ENCODE data around the gene RRM1. TPM values are rescaled to one million over a fixed set of nuclear protein-coding genes. Genes with fewer than 3 reads are reported as not detected.

RRM1 gene
- polyA plus RNA-seq, 3 donors from 2014 or later = 18.8 to 26.2 (median 25.9) TPM

GRCh38 chr11:4065086-4065485 is 29.5 kb upstream of the RRM1 start:
- peak overlapping the region in 5 of 6 donors; percentile 21 to 82 (median 37) for H3K27ac Mint-ChIP-seq
- peaks cover 56 to 70% of the 10 kb centered on the region in 2 donors for H3K4me1 Mint-ChIP-seq
- H3K9me3 Mint-ChIP-seq = no peaks in the 10 kb centered on the region
- peaks cover 2 to 14% (median 4%) of the 10 kb centered on the region in 3 donors for H3K36me3 Mint-ChIP-seq
- no peak overlapping the region for H3K4me3 Mint-ChIP-seq
- no peak for DNase-seq
- peaks cover 0 to 1% (median 0%) of the 10 kb centered on the region in 3 donors for H3K27me3 Mint-ChIP-seq (ENCODE audit: low read depth in 3 of 3)

GRCh38 chr11:4065601-4066377 is 28.8 kb upstream of the RRM1 start:
- Mint-ChIP-seq H3K27ac (peak overlapping the region; percentile 21 to 82 (median 38)), H3K4me1 (peaks cover 58 to 77% of the 10 kb centered on the region in 2 donors), H3K27me3 (ENCODE audit: low read depth in 3 of 3) (peaks cover 0 to 1% (median 0%) of the 10 kb centered on the region in 3 donors), H3K9me3 (no peaks in the 10 kb centered on the region), H3K36me3 (peaks cover 0 to 12% (median 4%) of the 10 kb centered on the region in 3 donors), H3K4me3 (peak overlapping the region in 1 of 5 donors; percentile 6)
- no peak for DNase-seq

DNA sequence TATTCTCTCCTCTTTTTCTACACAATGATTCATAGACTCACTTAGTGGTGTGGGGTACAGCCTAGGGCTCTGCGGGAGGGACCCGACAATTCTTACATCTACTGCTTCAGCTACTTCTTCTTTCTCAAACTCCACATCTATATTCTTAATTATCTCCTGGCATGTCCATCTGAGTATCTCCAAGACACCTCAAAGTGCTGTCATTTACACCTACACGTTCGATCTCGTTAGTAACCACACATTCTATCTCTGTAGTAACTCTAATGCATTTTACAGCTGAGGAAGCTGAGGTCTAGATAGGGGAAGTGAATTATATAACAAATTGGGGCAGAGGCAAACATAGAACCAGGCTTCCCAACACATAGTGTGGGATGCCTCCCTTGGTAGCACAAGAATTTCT is 27.7 kb upstream of the RRM1 start:
- Mint-ChIP-seq H3K4me3 (peak overlapping the region in 3 of 5 donors; percentile 1 to 8 (median 1)), H3K4me1 (peaks cover 60 to 76% of the 10 kb centered on the region in 2 donors), H3K36me3 (peaks cover 0 to 7% (median 0%) of the 10 kb centered on the region in 3 donors), H3K9me3 (no peaks in the 10 kb centered on the region), H3K27ac (peak overlapping the region; percentile 19 to 71 (median 38)), H3K27me3 (ENCODE audit: low read depth in 3 of 3) (peaks cover 0 to 2% (median 0%) of the 10 kb centered on the region in 3 donors)
- no peak for DNase-seq

GRCh38 chr11:4068962-4069361 is 25.6 kb upstream of the RRM1 start:
- DNase-seq = no peak
- H3K4me1 Mint-ChIP-seq = peaks cover 71 to 93% of the 10 kb centered on the region in 2 donors
- no peaks in the 10 kb centered on the region for H3K9me3 Mint-ChIP-seq
- no peak overlapping the region for H3K4me3 Mint-ChIP-seq
- peaks cover 0 to 15% (median 2%) of the 10 kb centered on the region in 3 donors for H3K36me3 Mint-ChIP-seq
- H3K27me3 Mint-ChIP-seq (ENCODE audit: low read depth in 3 of 3) = peaks cover 0 to 3% (median 2%) of the 10 kb centered on the region in 3 donors
- H3K27ac Mint-ChIP-seq = peak overlapping the region; percentile 25 to 86 (median 76)

- H3K9me3 Mint-ChIP-seq = no peaks in the 10 kb centered on the region
- H3K4me3 Mint-ChIP-seq = no peak overlapping the region
- H3K27ac Mint-ChIP-seq = peak overlapping the region in 4 of 6 donors; percentile 38 to 67 (median 56)
- no peak for DNase-seq
- H3K27me3 Mint-ChIP-seq (ENCODE audit: low read depth in 3 of 3) = peaks cover 0 to 7% (median 3%) of the 10 kb centered on the region in 3 donors
- peaks cover 50 to 73% of the 10 kb centered on the region in 2 donors for H3K4me1 Mint-ChIP-seq
- H3K36me3 Mint-ChIP-seq = peaks cover 0 to 20% (median 7%) of the 10 kb centered on the region in 3 donors
Observed at GRCh38 chr11:4071325-4071724, 23.3 kb upstream of the RRM1 start.

- Mint-ChIP-seq H3K27ac (peak overlapping the region; percentile 38 to 86 (median 58)), H3K36me3 (peaks cover 0 to 20% (median 7%) of the 10 kb centered on the region in 3 donors), H3K27me3 (ENCODE audit: low read depth in 3 of 3) (peaks cover 0 to 7% (median 3%) of the 10 kb centered on the region in 3 donors), H3K9me3 (no peaks in the 10 kb centered on the region), H3K4me1 (peaks cover 45 to 72% of the 10 kb centered on the region in 2 donors), H3K4me3 (no peak overlapping the region)
- DNase-seq = no peak
Observed at GRCh38 chr11:4071914-4072313, 22.7 kb upstream of the RRM1 start.

DNA sequence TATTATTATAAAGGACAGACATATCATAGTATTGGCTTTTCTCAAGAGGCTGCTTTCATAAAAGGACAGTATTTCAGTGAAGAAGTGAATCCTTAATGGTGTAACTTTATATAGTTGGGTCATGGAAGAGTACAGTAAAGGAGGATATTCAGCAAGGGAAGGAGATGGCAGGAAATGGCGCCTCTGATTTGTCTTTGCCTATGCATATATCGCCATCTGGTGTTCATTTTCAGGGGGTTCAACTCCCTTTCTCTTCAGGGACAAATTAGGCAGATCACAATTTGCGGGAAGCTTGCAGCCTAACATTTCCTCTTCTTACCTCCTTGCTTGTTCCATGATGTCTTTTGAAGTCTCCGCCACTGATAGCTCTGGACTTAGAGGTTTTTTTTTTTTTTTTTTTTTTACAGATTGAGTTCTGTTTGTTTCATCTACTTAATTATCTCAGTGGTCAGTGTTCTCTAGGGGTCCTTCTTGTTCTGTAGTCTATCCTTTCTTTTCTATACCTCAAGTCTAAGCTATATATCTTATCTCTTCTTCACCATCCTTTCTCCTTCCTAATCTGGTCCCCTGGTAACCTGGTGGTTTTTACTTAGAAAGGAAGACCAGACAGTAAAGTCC is 21.8 kb upstream of the RRM1 start:
- H3K27me3 Mint-ChIP-seq (ENCODE audit: low read depth in 3 of 3) = peaks cover 0 to 7% (median 3%) of the 10 kb centered on the region in 3 donors
- peaks cover 36 to 67% of the 10 kb centered on the region in 2 donors for H3K4me1 Mint-ChIP-seq
- peak; percentile 68 to 74 (median 74) for DNase-seq
- peaks cover 0 to 20% (median 7%) of the 10 kb centered on the region in 3 donors for H3K36me3 Mint-ChIP-seq
- peak overlapping the region; percentile 28 to 86 (median 45) for H3K27ac Mint-ChIP-seq
- no peak overlapping the region for H3K4me3 Mint-ChIP-seq
- no peaks in the 10 kb centered on the region for H3K9me3 Mint-ChIP-seq

DNA sequence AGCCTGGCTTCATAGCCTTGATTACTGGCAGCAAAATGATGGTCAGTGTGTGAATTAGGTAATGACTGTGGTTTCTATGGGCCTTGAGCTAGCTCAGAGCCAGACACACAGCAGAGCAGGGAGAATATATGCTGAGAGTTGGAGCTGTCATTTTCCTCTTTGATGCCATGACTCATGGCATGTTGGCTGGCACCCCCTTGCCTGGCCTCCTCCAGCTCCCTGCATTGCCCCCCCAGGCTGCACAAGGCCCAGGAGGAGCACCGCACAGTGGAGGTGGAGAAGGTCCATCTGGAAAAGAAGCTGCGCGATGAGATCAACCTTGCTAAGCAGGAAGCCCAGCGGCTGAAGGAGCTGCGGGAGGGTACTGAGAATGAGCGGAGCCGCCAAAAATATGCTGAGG is 20.3 kb upstream of the RRM1 start:
- Mint-ChIP-seq H3K4me3 (no peak overlapping the region), H3K9me3 (no peaks in the 10 kb centered on the region), H3K36me3 (peaks cover 0 to 20% (median 7%) of the 10 kb centered on the region in 3 donors), H3K4me1 (peaks cover 28 to 60% of the 10 kb centered on the region in 2 donors), H3K27ac (peak overlapping the region in 2 of 6 donors; percentile 22 to 27), H3K27me3 (ENCODE audit: low read depth in 3 of 3) (peaks cover 0 to 7% (median 3%) of the 10 kb centered on the region in 3 donors)
- DNase-seq = no peak

GRCh38 chr11:4076774-4077173 is 17.8 kb upstream of the RRM1 start:
- Mint-ChIP-seq H3K36me3 (peaks cover 4 to 21% (median 11%) of the 10 kb centered on the region in 3 donors), H3K9me3 (no peaks in the 10 kb centered on the region), H3K4me3 (no peak overlapping the region), H3K4me1 (peaks cover 21 to 48% of the 10 kb centered on the region in 2 donors), H3K27ac (peak overlapping the region in 2 of 6 donors; percentile 31 to 48), H3K27me3 (ENCODE audit: low read depth in 3 of 3) (peaks cover 0 to 5% (median 3%) of the 10 kb centered on the region in 3 donors)
- no peak for DNase-seq

- H3K27me3 Mint-ChIP-seq (ENCODE audit: low read depth in 3 of 3) = peaks cover 2 to 14% (median 11%) of the 10 kb centered on the region in 3 donors
- H3K4me1 Mint-ChIP-seq = peaks cover 25 to 30% of the 10 kb centered on the region in 2 donors
- no peaks in the 10 kb centered on the region for H3K9me3 Mint-ChIP-seq
- DNase-seq = no peak
- no peak overlapping the region for H3K4me3 Mint-ChIP-seq
- peaks cover 22 to 48% (median 39%) of the 10 kb centered on the region in 3 donors for H3K36me3 Mint-ChIP-seq
- H3K27ac Mint-ChIP-seq = peak overlapping the region in 3 of 6 donors; percentile 21 to 81 (median 38)
Observed at GRCh38 chr11:4083198-4083597, 11.4 kb upstream of the RRM1 start.

- Mint-ChIP-seq H3K27ac (peak overlapping the region in 3 of 6 donors; percentile 13 to 46 (median 15)), H3K4me1 (peaks cover 31 to 33% of the 10 kb centered on the region in 2 donors), H3K36me3 (peaks cover 22 to 54% (median 46%) of the 10 kb centered on the region in 3 donors), H3K9me3 (no peaks in the 10 kb centered on the region), H3K4me3 (no peak overlapping the region), H3K27me3 (ENCODE audit: low read depth in 3 of 3) (peaks cover 4 to 17% (median 15%) of the 10 kb centered on the region in 3 donors)
- no peak for DNase-seq
Observed at GRCh38 chr11:4084406-4085125, 10.0 kb upstream of the RRM1 start.

- H3K4me1 Mint-ChIP-seq = peaks cover 39 to 41% of the 10 kb centered on the region in 2 donors
- peak overlapping the region in 2 of 6 donors; percentile 28 to 30 for H3K27ac Mint-ChIP-seq
- peaks cover 5 to 23% (median 18%) of the 10 kb centered on the region in 3 donors for H3K27me3 Mint-ChIP-seq (ENCODE audit: low read depth in 3 of 3)
- no peak for DNase-seq
- H3K4me3 Mint-ChIP-seq = no peak overlapping the region
- H3K9me3 Mint-ChIP-seq = no peaks in the 10 kb centered on the region
- peaks cover 20 to 51% (median 45%) of the 10 kb centered on the region in 3 donors for H3K36me3 Mint-ChIP-seq
Observed at GRCh38 chr11:4085575-4085974, 9.0 kb upstream of the RRM1 start.
